ENCODE results near the gene TMEM101.
A peak's percentile ranks its signal among the peaks of the same experiment; 100 is the strongest.
"Not testable (repeated sequence)": the region's sequence is repeated elsewhere in the genome, so short reads cannot be mapped to it uniquely, and the experiment has no call there.

Gene TMEM101

GRCh38 chr17:44014437-44015172 is at the start of gene TMEM101:
Gene TMEM101 (minus strand): TSS chr17:44014963. CDS start chr17:44014952, 11 bp downstream.
- peak; percentile 92 for DNase-seq

GRCh38 chr17:44063704-44064639 is 49.2 kb upstream of the TMEM101 start:
- no peak for DNase-seq

- no peak for DNase-seq
Measured at GRCh38 chr17:44062871-44063270, 48.1 kb upstream of the TMEM101 start.

GRCh38 chr17:44061446-44061845 is 46.7 kb upstream of the TMEM101 start:
- no peak for DNase-seq

- no peak for DNase-seq
Measured at GRCh38 chr17:44059101-44059892, 44.5 kb upstream of the TMEM101 start.

- DNase-seq, result no peak
Measured at GRCh38 chr17:44053125-44053872, 38.5 kb upstream of the TMEM101 start.

GRCh38 chr17:44049294-44050060 is 34.7 kb upstream of the TMEM101 start:
- no peak for DNase-seq

GRCh38 chr17:44046893-44047292 is 32.1 kb upstream of the TMEM101 start:
- not testable (repeated sequence) for DNase-seq

GRCh38 chr17:44045486-44045885 is 30.7 kb upstream of the TMEM101 start:
- no peak for DNase-seq

GRCh38 chr17:44044071-44044470 is 29.3 kb upstream of the TMEM101 start:
- peak; percentile 78 for DNase-seq

GRCh38 chr17:44043272-44043696 is 28.5 kb upstream of the TMEM101 start:
- peak; percentile 70 for DNase-seq

- DNase-seq, result no peak
Measured at GRCh38 chr17:44039829-44040635, 25.3 kb upstream of the TMEM101 start.

- DNase-seq, result no peak
Measured at GRCh38 chr17:44038604-44039011, 23.8 kb upstream of the TMEM101 start.

GRCh38 chr17:44037471-44037870 is 22.7 kb upstream of the TMEM101 start:
- DNase-seq, result no peak

GRCh38 chr17:44034688-44035087 is 19.9 kb upstream of the TMEM101 start:
- DNase-seq, result not testable (repeated sequence)

GRCh38 chr17:44033861-44034408 is 19.2 kb upstream of the TMEM101 start:
- DNase-seq, result no peak

- DNase-seq, result no peak
Measured at GRCh38 chr17:44030482-44030881, 15.7 kb upstream of the TMEM101 start.

- DNase-seq, result no peak
Measured at GRCh38 chr17:44029736-44030135, 15.0 kb upstream of the TMEM101 start.

GRCh38 chr17:44024853-44025252 is 10.1 kb upstream of the TMEM101 start:
- no peak for DNase-seq

- no peak for DNase-seq
Measured at GRCh38 chr17:44024271-44024663, 9.5 kb upstream of the TMEM101 start.
